LNCAP (cell line): Measurements from ENCODE around the gene KRT73.

Source experiments
- TF ChIP-seq, protein P1 (sequence below): fragments of 450-650 bp; IDR thresholded peaks from 2 replicates; pipeline ENCODE4 v1.5.1; 2017; ENCODE audit warnings: mild to moderate bottlenecking

The KRT73 gene

DNA sequence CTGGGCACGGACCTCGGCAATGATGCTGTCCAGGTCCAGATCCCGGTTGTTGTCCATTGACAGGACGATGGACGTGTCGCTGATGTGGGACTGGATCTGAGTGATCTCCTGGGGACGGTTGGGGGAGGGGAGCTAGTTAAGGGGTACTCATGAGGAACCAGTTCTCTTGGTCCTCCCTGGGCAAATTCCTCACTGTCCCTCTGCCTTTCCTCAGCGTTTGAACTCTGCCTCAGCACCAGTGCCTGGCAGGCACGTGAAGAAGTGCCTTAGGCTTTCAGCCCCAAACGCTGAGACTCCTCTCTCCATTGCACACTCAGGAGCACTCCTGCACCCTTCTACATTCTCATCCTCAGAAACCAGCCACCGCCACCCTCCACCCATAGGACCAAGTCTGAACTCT is 26.8 kb downstream of the KRT73 start:
- TF ChIP-seq, protein P1, sequence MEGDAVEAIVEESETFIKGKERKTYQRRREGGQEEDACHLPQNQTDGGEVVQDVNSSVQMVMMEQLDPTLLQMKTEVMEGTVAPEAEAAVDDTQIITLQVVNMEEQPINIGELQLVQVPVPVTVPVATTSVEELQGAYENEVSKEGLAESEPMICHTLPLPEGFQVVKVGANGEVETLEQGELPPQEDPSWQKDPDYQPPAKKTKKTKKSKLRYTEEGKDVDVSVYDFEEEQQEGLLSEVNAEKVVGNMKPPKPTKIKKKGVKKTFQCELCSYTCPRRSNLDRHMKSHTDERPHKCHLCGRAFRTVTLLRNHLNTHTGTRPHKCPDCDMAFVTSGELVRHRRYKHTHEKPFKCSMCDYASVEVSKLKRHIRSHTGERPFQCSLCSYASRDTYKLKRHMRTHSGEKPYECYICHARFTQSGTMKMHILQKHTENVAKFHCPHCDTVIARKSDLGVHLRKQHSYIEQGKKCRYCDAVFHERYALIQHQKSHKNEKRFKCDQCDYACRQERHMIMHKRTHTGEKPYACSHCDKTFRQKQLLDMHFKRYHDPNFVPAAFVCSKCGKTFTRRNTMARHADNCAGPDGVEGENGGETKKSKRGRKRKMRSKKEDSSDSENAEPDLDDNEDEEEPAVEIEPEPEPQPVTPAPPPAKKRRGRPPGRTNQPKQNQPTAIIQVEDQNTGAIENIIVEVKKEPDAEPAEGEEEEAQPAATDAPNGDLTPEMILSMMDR: no peak

DNA sequence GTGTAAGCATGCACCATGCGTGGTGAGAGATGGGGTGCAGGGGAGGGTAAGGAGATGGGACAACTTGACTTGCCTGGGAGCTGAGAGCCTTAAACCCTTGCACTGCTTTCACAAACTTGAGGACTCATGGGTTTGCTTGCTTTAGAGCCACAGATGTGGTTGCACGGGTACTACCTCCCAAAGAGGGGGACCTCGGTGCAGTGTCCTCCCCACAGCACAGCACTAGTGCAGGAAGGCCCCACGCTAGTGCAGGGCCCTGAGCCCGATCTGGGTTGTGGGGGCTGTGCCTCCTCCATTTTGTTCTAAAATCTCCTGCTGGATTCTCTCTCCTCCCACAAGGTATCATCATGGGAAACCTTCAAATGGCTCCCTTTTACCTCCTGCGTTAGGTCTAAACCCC is 28.3 kb downstream of the KRT73 start:
- TF ChIP-seq, protein P1: no peak

DNA sequence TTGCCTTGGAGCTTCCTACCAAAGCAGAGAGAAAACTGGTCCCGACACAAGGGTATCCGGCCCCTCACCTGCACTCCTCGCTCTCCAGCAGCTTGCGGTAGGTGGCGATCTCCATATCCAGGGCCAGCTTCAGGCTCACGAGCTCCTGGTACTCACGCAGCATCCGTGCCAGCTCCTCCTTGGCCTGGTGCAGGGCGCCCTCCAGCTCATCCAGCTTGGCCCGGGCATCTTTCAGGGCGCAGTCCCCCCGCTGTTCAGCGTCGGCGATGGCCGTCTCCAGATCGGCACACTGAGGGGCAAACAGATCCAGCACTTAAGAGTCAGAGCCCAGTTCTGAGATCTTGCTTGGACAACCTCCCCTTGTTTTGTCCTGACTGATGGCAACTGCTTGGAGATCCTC is 30.8 kb downstream of the KRT73 start:
- TF ChIP-seq, protein P1: no peak

DNA sequence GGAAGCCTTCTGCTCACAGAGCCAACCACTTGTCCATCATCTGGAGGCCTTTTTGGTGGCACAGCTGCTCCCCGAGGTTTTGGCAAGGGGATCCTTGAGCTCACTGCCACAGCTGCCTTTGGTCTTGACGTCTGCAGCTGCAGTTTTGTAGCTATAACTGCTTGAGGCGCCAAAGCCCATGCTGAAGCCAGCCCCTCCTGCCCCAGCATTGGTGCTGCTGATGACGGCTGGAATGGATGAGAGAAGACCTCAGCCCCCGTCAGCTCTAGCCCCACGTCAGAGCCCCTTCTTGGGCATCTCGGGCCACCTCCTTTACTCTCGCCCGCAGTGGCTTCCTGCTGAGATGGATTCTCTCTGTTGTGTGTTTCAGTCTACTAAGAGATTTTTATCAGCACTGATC is 32.4 kb downstream of the KRT73 start:
- TF ChIP-seq, protein P1: no peak

DNA sequence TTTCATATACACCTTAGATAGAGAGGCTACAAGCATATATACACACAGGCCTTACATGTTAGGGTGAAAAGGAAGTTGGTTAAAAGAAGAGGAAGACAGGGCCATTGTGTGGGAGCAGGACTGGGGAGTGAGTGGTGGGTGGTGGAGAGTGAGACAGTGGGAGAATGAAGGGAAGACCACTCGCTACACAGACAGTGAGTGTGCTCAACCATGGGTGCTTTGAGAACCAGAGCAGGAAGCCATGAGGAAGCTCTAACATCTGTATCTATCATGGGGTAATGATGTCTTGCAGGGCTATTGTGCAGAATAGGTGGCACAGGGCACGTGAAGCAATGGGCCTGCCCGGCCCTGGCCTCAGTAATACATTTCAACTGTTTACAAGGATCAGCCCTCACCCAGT is 33.3 kb downstream of the KRT73 start:
- TF ChIP-seq, protein P1: no peak

DNA sequence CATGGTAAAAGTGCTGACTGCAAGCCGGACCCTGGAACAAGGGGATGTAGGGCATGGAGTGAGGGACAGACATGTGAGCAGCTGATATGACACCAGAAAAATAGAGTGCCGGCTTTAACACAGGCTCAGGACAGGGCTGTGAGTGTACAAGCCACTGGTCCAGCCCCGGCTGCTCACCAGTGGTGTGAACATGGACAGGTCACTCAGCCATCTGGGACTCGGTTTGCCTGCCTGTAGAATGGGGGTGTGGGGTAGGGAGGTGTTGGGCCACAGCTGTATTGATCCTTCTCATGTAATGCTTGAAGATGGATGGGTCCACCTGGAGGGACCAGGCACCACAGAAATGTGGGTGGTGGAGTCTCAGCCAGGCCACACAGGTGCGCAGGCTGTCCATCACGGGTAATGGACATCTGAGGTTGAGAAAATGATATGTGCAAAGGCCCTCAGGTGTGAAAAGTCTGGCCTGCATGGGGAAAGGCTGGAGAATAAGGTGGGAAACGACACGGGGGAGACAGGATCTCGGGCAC is 34.1 kb downstream of the KRT73 start:
- TF ChIP-seq, protein P1: no peak

DNA sequence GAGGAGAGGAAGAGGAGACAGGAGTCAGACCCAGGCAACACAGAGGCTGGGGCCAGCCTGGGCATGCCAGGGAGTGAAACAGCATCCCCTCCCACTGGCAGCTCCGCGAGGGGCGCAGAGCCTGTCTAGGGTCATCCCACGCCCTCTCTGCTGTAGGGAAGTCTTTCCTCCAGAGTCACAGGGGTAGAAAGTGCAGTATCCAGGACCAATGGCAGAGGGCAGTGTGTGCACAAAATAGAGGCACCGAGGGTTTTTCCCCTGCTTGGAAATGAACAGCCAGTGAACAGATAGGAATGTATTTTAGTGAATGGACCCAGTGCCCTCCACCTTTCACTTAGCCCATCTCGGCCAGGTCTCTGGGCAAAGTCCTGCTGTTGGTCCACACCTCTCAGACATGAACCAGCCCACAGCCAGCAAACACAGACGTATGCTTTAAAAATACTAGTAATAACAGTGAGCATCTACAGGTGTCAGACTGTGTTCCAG is 35.3 kb downstream of the KRT73 start:
- TF ChIP-seq, protein P1: peak; percentile 82

DNA sequence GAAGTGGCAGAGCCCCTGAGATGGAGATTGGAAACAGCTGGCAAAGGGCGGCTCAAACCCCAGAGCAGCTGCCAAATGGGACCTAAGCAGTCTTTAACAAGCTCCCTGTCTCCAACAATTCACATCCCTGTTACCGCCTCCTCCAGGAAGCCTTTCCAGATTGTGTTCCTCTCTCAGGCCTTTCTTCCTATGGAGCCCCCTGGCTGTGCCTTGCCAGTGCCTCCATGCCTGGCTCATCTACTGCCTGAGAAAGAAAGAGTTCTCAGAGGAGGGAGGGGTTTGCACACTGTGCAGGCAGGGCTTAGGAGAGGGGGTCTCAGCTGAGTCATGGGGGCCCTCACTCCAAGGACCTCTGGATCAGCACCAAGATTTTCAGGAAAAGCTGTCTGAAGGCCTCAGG is 35.9 kb downstream of the KRT73 start:
- TF ChIP-seq, protein P1: no peak
